Fibroblast of skin of right biceps (primary cell): Measurements from ENCODE around the gene ADGRA3.

Experiments
- DNase-seq: peaks from one replicate; pipeline ENCODE4 v3.0.0-alpha.2; 2013

The ADGRA3 gene

DNA sequence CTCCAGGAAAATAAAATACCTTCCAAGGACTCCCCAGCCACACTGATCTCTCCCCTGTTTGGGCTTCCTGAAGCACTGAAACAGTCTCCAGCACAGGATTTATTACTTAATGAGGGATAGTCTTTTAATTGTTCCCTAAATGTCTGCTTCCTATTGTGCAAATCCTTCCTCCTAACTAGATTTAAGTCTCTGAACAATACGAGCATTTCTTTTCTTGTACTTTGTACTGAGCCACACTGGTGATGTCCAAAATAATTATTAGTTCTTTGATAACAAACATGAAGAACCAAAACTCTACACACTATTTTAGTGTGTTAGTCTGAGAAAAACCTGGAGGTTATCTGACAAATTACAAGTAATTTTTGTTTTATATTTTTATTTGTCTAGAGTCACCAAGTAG, 5.1 kb downstream of the ADGRA3 start:
- DNase-seq: no peak

DNA sequence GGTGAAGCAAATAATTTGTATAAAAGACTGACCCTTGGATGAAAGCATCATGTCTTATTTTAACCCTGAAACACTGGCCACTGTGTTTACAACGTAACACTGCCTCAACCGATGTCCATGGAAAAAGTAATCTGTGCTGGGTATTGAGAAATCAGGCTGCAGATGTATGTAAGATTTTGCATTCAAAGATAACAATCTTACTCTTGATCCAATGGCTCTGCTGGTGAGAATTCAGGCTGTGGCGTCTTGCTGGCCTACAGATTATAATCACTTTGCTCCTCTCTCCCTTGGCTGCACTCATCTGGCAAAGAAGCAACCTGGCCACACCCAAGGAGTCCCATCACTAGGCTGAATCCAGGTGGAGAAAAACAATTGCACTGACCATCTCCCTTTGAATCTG, 7.5 kb downstream of the ADGRA3 start:
- DNase-seq: no peak

DNA sequence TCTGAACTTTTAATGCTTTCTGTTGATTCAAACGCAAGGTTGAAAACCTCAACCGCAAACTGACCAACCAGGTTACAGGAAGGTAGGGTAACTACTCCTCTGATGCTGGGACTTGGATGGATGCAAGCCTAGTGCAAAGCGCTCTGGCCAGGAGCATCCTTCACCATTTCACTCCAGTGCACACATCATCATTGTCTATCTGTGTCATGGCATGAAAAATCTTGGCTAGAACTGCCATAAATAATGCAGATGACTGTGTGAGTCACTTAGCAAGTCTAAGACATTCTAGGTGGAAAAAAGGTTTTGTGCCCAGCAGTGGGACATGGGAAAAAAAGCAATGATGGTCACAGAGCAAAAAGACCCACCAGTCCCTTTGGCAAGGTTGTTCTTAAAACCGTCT, 10.9 kb downstream of the ADGRA3 start:
- no peak for DNase-seq

DNA sequence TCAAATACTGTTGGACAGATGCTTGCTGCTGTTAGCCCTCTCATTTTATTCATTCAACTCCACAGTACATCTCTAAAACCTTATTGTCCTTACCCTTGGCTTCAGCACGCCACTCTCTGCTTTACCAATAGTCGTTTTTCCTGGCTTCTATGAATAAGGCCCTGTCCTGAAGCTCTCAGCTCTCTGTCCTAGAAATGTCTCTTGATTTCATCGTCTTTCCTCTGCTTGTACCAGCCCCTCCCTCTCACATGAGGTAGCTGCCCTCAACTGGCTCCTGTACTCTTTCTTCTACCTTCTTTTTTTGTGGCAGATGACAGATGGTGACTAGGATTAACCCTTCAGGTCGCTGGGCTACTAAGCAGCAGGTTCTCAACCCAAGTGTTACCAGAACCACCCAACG, 11.4 kb downstream of the ADGRA3 start:
- no peak for DNase-seq

DNA sequence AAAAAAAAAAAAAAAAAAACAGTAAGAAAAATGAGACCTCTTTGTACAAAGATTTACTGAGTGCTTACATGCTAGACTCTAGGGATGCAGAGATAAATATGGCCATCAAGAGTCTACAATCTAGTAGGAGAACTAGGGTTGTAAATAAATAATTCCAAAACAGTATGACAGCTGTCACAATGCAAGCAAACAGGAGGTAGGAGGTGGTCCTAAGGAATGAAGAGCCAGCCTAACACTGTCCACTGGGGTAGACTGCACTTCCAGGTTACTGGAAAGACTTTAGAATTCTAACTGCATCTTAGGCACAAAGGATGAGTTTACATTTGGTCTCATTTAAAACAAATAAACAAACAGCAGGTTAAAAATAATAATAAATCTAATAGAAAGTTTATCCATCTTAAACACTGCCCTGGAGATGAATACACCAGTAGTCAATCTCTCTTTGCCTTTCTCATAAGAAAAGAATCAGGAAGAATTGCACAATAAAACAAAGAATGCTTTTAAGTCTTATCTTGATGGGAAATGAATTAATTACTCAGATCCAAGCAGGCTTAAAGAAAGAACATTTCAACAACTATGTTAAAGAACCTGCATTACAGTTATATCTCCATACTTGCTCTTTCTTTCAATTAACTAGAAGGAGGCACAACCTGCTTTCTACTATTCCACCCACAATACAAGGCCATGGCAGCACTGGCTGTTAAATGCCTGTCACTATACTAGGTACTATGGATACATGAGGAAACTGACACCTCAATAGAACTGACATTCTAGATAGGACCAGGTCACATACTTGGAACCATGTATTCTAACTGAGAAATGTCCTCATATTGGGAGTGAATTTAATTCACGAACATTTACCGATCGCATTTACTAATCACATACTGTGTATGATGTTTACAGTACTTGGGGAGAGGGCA, 12.7 kb downstream of the ADGRA3 start:
- no peak for DNase-seq

DNA sequence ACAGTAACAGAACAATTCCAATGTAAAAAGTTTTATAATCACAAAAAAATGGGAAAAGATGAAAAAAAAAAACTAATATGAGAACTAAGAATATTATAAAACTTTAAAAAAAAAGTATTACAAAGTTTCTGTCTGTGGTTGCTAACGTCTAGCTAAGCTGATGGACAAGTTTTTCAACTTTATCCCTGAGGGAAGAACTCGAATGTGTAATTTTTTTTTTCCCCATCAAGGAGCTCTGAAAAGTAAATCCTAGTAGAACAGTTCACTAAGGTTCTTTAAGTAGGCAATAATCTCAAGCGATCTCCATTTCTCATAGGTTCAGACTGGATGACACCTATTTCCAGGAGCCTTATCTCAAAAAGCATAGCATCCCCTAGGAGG, 14.2 kb downstream of the ADGRA3 start:
- DNase-seq: no peak

DNA sequence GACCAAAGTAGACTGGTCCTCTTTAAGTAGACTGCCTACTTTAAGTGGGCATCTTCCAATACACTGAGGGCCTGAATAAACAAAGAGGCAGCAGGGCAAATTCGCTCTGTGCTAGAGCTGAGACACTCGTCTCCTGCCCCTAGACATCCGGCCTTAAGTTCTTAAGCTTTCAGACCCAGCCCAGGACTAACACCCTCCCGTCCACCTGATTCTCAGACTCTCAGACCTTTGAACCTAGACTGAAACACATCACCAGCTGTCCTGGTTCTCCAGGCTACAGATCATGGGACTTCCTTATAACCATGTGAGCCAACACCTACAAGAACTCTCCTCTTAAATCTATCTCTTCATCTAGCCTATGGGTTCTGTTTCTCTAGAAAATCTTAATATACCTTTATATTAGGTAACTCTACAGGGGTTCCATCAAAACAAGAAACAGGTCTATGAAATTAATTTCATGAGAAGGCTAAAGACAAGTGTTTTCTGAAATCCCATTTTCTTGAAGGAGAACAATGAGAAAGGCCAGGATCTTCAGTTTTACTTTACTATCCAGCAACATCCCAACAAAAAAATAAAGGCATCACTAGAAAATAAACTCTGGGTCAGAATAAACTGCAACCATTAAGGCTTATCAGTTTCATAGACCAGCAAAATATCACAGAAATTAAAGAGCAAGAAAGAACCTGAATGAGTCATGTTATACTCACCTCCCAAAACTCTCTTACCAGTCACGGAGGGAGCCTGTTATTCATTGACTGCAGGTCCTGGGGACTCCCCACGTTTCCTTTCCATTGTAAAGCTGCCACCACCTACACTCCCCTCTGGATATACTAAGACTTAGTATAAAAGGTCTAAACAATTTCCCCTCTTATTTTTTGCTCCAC, 14.8 kb downstream of the ADGRA3 start:
- peak; percentile 67 for DNase-seq

DNA sequence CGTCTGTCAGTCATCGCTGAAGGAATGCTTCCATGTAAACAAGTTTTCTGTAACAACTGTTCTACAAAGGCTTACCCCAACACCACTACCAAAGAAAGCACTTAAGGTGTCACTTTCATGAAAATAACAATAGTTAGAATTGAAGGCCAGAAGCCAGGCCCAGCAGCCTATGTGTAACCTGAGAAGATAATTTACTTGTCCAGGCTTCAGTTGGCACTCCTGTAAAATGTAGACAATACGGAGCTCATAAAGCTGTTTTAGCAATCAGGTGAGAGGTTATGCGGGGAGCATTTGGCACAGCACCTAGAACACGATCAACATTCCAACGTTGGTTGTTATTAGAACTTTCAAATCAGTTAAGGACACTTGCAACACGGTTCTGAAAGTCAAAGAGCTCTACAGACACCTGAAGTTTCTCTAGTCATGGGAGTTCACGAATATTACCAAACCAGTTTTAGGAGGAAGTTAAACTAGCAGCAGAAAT, 15.7 kb downstream of the ADGRA3 start:
- no peak for DNase-seq

DNA sequence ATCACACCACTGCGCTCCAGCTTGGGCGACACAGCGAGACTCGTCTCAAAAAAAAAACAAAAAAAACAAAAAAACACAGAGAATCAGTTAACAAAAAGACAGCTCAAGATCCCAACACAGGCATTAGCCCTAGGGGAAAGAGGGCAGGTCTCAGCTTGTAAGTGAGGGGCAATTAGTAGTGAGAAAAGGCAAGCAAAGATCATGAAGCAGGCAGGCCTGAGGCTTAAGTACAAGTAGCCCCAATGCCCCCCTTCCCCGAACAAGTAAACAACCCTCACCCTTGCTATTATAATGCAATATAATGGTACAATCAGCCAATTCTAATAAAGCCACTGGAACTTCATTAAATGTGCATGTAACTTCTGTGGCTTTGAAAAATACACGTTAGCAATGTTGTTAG, 17.0 kb downstream of the ADGRA3 start:
- no peak for DNase-seq

DNA sequence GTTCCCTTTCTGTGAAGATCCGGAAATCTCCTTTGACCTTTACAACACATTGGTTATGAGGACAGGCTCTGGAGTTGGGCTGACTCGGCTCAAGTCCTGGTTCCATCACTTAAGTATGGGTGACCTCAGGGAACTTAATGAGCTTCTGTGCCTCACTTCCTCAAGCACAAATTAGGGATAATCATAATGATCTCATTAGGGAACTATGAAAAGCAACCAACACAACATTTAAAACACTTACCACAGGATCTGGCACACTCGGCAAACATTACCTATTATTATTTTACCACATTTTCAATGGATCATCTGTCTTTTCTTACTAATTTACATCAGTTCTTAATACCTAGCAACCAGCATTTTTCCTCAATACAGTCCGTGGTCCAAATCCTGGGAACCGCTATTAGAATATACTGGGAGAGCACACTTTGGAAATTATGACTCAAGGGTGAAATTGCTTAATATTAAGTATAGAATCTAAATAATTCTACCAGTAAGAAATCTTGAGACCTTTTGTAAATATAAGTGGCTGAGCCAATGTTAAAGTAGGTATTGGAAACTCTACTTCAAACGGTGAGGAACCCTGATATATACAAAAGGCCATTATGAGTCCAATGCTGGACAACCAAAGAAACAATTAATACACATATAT, 19.6 kb downstream of the ADGRA3 start:
- DNase-seq: no peak

DNA sequence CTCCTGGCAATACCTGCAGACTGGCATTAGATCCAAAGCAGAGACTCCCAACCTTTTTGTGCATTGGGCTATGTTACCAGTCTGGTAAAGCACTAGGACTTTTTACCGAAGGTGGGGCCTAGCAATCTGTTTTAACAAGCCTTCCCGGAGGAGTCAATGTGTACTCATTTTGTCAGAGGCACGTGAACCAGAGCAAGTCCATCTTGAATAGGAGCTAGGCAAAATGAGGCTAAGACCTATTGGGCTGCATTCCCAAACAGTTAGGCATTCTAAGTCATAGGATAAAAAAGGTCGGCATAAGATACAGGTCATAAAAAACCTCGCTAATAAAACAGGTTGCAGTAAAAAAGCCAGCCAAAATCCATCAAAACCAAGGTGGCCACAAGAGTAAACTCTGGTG, 22.3 kb downstream of the ADGRA3 start:
- no peak for DNase-seq

DNA sequence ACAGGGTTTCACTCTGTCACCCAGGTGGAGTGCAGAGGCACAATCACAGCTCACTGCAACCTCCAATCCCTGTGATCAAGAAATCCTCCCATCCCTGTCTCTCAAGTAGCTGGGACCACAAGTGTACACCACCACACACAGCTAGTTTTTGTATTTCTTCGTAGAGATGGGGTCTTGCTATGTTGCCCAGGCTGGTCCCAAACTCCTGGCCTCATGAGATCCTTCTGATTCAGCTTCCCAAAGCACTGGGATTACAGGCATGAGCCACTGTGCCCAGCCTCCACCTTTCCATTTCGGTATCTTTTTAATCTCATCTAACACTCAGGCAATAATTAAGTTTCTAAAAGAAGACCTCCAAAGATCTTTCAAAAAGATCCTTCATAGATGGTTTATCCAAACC, 22.9 kb downstream of the ADGRA3 start:
- DNase-seq: no peak

DNA sequence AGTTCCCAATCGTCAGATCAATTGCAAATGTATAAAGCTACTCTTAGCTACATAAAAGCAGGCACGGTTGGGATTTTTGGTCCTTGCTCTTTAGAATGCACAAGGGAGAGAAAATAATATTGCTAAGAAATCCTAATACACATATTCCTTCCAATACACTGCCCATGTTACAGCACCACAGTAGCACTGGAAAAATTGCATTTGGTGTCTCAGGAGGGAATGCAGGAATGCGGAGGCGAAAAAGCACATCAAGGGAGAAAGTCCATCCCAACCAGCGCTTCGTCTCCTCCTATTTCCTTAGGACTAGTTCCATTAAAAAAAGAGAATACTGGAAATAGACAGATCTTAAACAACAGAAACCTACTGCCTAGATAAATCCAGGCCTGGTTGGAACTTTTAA, 23.9 kb downstream of the ADGRA3 start:
- DNase-seq: no peak

DNA sequence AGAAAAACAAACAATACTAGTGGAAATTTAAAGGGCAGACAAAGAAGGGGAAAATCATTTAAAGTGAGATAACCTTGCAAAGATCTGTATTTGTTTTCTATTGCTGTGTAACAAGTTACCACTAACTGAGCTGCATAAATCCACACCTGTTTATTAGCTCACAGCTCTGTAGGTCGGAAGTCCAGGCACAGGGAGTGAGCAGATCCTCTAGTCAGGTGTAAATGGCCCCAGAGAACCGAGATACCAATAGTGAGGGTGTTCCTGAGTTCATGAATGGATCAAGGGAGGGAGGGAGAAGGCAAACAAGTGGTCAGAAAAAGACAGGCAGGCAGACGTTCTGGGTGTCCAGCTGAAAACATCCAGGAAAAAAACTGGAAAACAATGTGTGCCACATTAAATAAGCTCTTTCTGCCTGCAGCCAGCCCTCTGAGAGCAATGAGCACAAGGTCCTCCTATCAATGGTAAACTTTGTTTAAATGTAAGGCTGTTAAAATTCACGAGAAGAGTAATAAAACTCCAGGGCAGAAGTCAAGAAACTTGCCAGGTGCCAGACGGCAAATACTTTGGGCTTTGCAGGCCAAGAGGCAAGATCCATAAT, 25.0 kb downstream of the ADGRA3 start:
- no peak for DNase-seq

DNA sequence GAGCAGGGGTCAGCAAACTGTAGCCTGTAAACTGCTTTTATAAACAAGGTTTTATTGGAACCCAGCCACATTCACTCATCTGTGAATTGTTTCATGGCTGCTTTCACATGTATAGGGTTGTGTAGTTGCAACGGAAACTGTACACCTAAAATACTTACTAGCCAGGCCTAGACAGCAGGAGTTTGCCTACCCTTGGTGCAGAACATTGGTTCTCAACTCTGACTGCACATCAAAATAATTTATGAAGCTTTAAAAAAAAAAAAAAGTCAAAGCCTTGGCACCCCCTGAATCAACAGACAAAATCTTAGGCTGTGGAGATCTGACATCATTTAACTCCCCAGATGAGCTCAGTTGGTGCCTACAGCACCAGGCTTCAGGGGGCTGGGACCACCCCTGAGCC, 27.8 kb downstream of the ADGRA3 start:
- no peak for DNase-seq

DNA sequence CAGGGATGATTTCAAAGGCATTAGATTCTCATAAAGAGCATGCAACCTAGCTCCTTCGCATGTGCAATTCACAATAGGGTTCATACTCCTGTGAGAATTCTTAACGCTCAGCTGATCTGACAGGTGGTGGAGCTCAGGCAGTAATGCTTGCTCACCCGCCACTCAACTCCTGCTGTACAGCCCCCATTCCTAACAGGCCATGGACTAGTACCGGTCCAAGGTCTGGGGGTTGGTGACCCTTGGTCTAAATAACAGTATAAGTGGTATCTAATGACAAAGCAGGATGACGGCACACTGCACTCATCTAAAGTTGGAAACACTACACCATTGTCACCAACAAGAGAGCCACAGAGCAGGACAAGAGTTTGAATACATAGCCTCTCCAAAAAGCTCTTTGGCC, 28.5 kb downstream of the ADGRA3 start:
- no peak for DNase-seq

DNA sequence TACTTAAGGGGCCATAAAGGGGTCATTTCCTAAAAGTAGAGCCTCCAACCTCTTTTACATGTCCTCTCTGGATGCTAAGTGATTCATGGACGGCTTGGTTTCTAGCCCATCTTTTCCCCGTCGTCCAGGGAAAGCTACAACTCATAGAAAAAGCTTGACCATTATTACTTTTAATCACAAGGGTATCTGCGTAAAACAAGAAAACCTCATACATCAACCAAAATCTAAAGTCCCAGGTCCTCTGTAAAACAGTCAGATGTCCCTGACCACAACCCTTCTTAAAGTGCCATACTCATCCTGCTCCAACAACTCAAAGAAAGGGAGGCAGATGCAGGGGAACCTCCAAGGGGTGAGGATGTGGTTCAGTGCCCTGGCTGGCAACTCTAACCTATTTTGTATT, 29.6 kb downstream of the ADGRA3 start:
- no peak for DNase-seq

DNA sequence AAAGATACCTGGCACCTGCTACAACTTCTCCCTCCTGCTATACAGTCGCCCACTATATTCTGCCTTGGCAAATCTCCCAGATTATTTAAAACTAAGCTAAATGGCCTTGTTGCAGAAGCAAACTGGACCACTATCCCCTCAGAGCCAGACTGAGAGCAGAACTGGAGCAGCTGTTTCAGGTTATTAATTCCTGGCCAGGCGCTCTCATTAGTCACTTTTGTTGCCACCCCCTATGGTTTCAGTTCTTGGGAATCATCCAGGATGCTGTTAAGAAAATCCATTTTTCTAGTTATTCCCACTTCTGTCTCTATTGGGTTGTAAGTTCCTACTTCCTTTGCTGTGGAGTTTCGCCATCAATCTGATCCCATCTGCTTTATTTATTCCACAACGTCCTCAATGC, 30.1 kb downstream of the ADGRA3 start:
- DNase-seq: peak; percentile 79

DNA sequence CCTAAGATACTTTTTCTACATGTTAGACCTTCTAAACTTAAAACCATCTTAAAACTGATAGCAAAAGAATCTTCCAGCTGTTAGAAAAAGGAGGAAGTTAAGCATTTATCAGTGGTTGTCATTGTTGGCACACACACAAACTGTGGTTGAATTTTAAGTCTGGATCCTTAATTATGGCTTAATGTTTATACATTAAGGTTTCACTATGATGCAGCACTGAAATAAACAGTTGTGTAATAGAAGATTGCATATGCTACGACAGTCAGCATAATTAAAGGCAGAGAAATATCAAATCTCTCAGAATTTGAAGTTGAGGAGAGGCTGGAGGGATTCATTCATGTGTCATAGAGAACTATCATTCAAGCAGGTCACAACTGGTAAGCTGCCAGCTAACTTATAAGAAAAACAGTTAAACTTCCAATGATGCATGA, 32.3 kb downstream of the ADGRA3 start:
- peak; percentile 91 for DNase-seq

DNA sequence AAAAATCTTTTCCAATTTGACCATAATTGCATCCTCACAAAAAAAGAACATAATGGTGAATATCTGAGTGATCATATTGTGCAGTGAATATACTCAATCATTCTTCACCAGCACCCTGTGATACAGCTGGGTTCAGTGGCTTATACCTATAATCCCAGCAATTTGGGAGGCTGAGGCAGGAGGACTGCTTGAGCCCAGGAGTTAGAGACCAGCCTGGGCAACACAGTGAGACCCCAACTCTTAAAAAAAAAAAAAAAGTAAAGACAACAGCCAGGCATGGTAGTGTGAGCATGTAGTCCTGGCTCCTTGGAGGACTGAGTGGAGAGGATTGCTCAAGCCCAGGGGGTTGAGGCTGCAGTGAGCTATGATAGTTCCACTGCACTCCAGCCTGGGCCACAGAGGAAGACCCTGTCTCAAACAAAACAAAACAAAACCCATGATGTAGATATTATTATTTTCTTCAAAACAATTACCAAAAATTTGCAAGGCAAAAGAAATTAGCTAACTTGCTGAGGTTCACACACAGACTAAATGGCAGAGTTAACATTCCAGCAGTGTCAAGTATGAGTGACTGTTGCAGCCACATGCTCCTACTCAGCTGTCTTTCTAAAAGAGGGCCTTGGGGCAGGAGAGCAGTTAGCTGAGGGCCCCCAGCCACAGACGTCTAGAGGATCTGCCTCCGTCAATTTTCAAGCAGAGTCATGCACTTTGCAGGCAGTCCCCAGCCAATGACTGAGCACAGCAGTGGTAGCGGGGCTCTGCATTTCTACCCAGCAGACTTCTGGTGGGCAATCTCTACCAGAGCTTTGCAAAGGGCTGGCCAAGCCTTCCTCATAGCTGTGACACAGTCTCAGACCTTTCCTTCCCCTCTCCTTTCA, 33.4 kb downstream of the ADGRA3 start:
- DNase-seq: peak; percentile 6

DNA sequence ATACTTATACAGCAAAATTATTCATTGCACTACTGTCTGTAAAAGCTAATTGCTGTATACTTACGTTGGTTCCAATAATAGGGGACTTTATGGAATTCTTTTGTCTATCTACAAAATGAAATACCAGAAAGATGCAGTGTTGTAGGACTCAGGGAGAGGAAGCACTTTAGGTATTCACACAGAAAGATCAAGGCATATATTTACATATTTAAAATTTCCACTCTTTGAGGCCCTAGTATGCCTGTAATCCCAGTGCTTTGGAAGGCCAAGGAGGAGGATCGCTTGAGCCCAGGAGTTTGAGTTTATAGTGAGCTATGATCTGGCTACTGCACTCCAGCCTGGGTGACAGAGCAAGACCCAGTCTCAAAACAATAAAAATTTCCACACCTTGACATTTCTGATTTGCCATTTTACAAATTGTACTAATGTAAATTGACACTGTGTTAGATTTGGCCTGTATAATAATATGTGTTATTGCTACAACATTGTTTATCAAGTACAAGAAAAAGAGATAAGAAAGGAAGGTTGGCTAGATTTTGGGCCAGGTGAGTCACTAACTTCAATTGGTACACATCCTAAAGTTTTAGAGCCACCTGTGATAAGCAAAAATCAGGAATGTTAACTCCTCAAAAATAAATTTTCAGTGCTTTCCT, 35.1 kb downstream of the ADGRA3 start:
- DNase-seq: no peak
